D721Med (cell line): ENCODE data around the gene TFPT.

Experiments used
- DNase-seq: peaks from one replicate; pipeline ENCODE4 v3.0.0; 2011; ENCODE audit warnings: low spot score; ENCODE audit not compliant: insufficient read length
- FAIRE-seq: peaks from 2 replicates; lab custom pipeline; 2011; peaks lifted over from hg19 to GRCh38; lab: Jason Lieb, UNC
- CTCF ChIP-seq: IDR thresholded peaks from 2 replicates; pipeline ENCODE4 v1.5.1; 2012; ENCODE audit warnings: mild to moderate bottlenecking, control low read depth; ENCODE audit not compliant: insufficient read depth; ENCODE audit errors: missing control alignments

The TFPT gene

DNA sequence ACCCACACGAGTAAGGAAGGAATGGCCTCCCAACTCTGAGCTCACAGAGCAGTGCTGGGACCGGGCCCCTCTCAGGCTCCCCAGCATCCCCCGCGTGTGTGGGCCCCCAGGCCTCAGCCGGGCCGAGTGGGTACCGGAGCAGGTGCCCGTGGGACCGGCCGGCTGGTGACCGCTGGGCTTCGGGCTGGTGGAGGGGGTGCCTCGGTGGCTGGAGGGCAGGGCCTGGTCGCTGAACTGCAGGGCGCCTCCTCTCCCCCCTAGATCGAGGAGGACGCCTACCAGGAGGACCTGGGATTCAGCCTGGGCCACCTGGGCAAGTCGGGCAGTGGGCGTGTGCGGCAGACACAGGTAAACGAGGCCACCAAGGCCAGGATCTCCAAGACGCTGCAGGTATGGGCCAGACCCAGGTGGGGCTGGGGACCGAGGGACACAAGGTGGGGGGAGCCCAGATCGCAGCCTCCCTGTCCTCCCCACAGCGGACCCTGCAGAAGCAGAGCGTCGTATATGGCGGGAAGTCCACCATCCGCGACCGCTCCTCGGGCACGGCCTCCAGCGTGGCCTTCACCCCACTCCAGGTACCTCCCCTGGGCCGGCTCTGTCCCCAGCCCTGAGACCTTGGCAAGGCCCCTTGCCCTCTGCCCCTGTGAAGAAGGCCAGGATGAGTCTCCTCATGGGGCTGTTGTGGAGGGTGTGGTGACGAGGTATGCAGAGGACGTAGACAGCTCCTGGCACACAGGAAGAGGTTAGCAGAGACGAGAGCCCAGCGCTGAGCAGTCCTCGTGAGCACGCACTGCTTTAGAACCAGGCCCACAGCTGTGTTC lies 13.5 kb upstream of the TFPT start:
- no peak for TF ChIP-seq CTCF
- DNase-seq (no peak), FAIRE-seq (no peak)

GRCh38 chr19:54128441-54128725 lies 12.9 kb upstream of the TFPT start:
- no peak for TF ChIP-seq CTCF
- FAIRE-seq, result no peak
- no peak for DNase-seq

GRCh38 chr19:54127688-54128440 lies 12.4 kb upstream of the TFPT start:
- TF ChIP-seq CTCF, result no peak
- FAIRE-seq (no peak), DNase-seq (no peak)

- FAIRE-seq (no peak), DNase-seq (no peak)
- TF ChIP-seq CTCF, result no peak
Observed at GRCh38 chr19:54125713-54126112, 10.3 kb upstream of the TFPT start.

GRCh38 chr19:54124393-54124792 lies 8.9 kb upstream of the TFPT start:
- no peak for DNase-seq
- TF ChIP-seq CTCF, result no peak
- no peak for FAIRE-seq

- DNase-seq (no peak), FAIRE-seq (no peak)
- TF ChIP-seq CTCF, result no peak
Observed at GRCh38 chr19:54123682-54124081, 8.2 kb upstream of the TFPT start.

- no peak for TF ChIP-seq CTCF
- DNase-seq (no peak), FAIRE-seq (no peak)
Observed at GRCh38 chr19:54121259-54121658, 5.8 kb upstream of the TFPT start.
